ENCODE results near the gene TYW5. TPM values are rescaled to one million over a fixed set of nuclear protein-coding genes. Genes with fewer than 3 reads are reported as not detected.

TYW5 gene
- total and polyA plus RNA-seq, 2 of the 13 experiments (the other 11 are each of a cell fraction or from before 2014, with no cell fraction given), result 8.3 to 14.6 TPM

DNA sequence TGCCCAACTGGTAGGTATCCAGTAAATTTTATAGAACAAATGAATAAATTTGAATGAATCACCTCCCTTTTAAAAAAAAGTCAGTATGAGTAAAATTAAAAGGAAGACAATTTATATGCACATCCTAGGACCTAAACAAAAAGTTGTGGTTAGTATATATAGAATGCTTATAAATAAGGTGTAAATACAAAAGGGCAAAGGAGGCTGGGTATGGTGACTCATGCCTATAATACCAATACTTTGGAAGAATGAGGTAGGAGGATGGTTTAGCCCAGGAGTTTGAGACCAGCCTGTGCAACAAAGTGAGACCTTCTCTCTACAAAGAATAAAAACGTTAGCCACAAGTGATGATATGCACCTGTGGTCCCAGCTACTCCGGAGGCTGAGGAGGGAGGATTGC lies 31.4 kb downstream of the TYW5 start:
- WGBS (ENCODE audit: low lambda C conversion rate), result 95% methylated on average over 2 of the region's 2 CpGs
- ChIA-PET POLR2A (no interaction called here), CTCF (ENCODE audit: low intra/inter-chr PET ratio, low total read pairs) (no interaction called here)
- BruUV-seq (replicated peaks), result no TSS peak
- no peak for TF ChIP-seq TEAD2 (CRISPR knock-in tag; IDR thresholded peaks at IDR 0.05)
- TF ChIP-seq PAX8 (CRISPR knock-in tag; IDR thresholded peaks at IDR 0.05; ENCODE audit: borderline replicate concordance), result no peak
- no peak overlapping the region for H3K27ac ChIP-seq (ENCODE audit: extremely low read length, insufficient read depth, low read length)
- H3K4me2 ChIP-seq (ENCODE audit: low read depth, low read length), result no peak overlapping the region
- H4K20me1 ChIP-seq (ENCODE audit: insufficient read depth, low read length), result no peaks in the 10 kb centered on the region
- in situ Hi-C loops (cut with HindIII; ENCODE audit: extremely low pct_ligation_motif_present, low pct_unique_long_range_greater_than_20kb) (no loop called here), intact Hi-C loops (cut with micrococcal nuclease; ENCODE audit: unreplicated experiment) (no loop called here)
- peaks cover 10 to 41% of the 10 kb centered on the region in 2 experiments for H3K36me3 ChIP-seq (replicated peaks in 1 of 2; ENCODE audit: control insufficient read depth in 1 of 2, insufficient read depth in 2 of 2, low read length in 2 of 2)
- ATAC-seq, result no peak
- H3K4me1 ChIP-seq (ENCODE audit: insufficient read depth, low read length), result no peaks in the 10 kb centered on the region
- no peak for FAIRE-seq
- peaks cover 47% of the 10 kb centered on the region for H3K79me2 ChIP-seq (ENCODE audit: insufficient read depth, low read length)
- H3K9me3 ChIP-seq (ENCODE audit: low read length), result no peaks in the 10 kb centered on the region
- H3K9ac ChIP-seq (ENCODE audit: insufficient read depth, low read depth, low read length), result no peak overlapping the region
- no peaks in the 10 kb centered on the region for H3K27me3 ChIP-seq (ENCODE audit: control insufficient read depth in 1 of 2, insufficient read depth in 2 of 2, low read length in 2 of 2)
- DNase-seq (ENCODE audit: low spot score), result no peak
- H2AFZ ChIP-seq (ENCODE audit: low read length), result no peak overlapping the region
- no peak overlapping the region for H3K4me3 ChIP-seq (replicated peaks in 1 of 3; ENCODE audit: insufficient read depth in 1 of 3, low read depth in 2 of 3, low read length in 3 of 3)

DNA sequence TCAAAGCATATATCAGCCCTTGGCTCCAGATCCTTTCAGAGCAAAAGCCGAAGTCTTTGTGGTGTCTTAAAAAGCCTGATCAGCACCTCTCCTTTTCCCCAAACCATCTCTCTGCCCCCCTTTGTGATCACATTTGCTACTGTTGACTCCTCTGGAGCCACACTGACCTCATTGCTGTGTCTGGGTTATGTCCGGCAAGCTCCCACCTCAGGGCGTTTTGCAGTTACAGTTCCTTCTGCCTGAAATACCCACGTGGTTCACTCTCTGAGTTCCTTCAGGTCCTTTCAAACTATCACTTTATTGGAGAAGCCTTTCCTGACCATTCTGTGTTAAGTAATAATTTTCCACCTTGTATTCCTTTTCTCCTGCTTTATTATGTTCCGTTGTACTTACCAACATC lies 32.4 kb downstream of the TYW5 start:
- DNase-seq (ENCODE audit: low spot score) (no peak), ATAC-seq (no peak), FAIRE-seq (no peak)
- H2AFZ ChIP-seq (ENCODE audit: low read length), result no peak overlapping the region
- H3K27ac ChIP-seq (ENCODE audit: extremely low read length, insufficient read depth, low read length), result no peak overlapping the region
- no peaks in the 10 kb centered on the region for H3K27me3 ChIP-seq (ENCODE audit: control insufficient read depth in 1 of 2, insufficient read depth in 2 of 2, low read length in 2 of 2)
- 97% methylated on average over 5 of the region's 5 CpGs for WGBS (ENCODE audit: low lambda C conversion rate)
- H3K79me2 ChIP-seq (ENCODE audit: insufficient read depth, low read length), result peaks cover 53% of the 10 kb centered on the region
- no TSS peak for BruUV-seq (replicated peaks)
- in situ Hi-C loops (cut with HindIII; ENCODE audit: extremely low pct_ligation_motif_present, low pct_unique_long_range_greater_than_20kb) (no loop called here), intact Hi-C loops (cut with micrococcal nuclease; ENCODE audit: unreplicated experiment) (no loop called here)
- ChIA-PET CTCF (ENCODE audit: low intra/inter-chr PET ratio, low total read pairs) (no interaction called here), POLR2A (no interaction called here)
- H3K4me1 ChIP-seq (ENCODE audit: insufficient read depth, low read length), result no peaks in the 10 kb centered on the region
- TF ChIP-seq TCF12 (IDR thresholded peaks at IDR 0.05) (no peak), TCF12 (CRISPR knock-in tag; IDR thresholded peaks at IDR 0.05) (no peak)
- TF ChIP-seq, protein P1, sequence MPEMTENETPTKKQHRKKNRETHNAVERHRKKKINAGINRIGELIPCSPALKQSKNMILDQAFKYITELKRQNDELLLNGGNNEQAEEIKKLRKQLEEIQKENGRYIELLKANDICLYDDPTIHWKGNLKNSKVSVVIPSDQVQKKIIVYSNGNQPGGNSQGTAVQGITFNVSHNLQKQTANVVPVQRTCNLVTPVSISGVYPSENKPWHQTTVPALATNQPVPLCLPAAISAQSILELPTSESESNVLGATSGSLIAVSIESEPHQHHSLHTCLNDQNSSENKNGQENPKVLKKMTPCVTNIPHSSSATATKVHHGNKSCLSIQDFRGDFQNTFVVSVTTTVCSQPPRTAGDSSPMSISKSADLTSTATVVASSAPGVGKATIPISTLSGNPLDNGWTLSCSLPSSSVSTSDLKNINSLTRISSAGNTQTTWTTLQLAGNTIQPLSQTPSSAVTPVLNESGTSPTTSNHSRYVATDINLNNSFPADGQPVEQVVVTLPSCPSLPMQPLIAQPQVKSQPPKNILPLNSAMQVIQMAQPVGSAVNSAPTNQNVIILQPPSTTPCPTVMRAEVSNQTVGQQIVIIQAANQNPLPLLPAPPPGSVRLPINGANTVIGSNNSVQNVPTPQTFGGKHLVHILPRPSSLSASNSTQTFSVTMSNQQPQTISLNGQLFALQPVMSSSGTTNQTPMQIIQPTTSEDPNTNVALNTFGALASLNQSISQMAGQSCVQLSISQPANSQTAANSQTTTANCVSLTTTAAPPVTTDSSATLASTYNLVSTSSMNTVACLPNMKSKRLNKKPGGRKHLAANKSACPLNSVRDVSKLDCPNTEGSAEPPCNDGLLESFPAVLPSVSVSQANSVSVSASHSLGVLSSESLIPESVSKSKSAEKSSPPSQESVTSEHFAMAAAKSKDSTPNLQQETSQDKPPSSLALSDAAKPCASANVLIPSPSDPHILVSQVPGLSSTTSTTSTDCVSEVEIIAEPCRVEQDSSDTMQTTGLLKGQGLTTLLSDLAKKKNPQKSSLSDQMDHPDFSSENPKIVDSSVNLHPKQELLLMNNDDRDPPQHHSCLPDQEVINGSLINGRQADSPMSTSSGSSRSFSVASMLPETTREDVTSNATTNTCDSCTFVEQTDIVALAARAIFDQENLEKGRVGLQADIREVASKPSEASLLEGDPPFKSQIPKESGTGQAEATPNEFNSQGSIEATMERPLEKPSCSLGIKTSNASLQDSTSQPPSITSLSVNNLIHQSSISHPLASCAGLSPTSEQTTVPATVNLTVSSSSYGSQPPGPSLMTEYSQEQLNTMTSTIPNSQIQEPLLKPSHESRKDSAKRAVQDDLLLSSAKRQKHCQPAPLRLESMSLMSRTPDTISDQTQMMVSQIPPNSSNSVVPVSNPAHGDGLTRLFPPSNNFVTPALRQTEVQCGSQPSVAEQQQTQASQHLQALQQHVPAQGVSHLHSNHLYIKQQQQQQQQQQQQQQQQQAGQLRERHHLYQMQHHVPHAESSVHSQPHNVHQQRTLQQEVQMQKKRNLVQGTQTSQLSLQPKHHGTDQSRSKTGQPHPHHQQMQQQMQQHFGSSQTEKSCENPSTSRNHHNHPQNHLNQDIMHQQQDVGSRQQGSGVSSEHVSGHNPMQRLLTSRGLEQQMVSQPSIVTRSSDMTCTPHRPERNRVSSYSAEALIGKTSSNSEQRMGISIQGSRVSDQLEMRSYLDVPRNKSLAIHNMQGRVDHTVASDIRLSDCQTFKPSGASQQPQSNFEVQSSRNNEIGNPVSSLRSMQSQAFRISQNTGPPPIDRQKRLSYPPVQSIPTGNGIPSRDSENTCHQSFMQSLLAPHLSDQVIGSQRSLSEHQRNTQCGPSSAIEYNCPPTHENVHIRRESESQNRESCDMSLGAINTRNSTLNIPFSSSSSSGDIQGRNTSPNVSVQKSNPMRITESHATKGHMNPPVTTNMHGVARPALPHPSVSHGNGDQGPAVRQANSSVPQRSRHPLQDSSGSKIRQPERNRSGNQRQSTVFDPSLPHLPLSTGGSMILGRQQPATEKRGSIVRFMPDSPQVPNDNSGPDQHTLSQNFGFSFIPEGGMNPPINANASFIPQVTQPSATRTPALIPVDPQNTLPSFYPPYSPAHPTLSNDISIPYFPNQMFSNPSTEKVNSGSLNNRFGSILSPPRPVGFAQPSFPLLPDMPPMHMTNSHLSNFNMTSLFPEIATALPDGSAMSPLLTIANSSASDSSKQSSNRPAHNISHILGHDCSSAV (CRISPR knock-in tag; IDR thresholded peaks at IDR 0.05; ENCODE audit: borderline replicate concordance), result no peak
- H3K4me3 ChIP-seq (replicated peaks in 1 of 3; ENCODE audit: insufficient read depth in 1 of 3, low read depth in 2 of 3, low read length in 3 of 3), result no peak overlapping the region
- H3K9me3 ChIP-seq (ENCODE audit: low read length), result no peaks in the 10 kb centered on the region
- H3K9ac ChIP-seq (ENCODE audit: insufficient read depth, low read depth, low read length), result no peak overlapping the region
- no peak overlapping the region for H3K4me2 ChIP-seq (ENCODE audit: low read depth, low read length)
- no peaks in the 10 kb centered on the region for H4K20me1 ChIP-seq (ENCODE audit: insufficient read depth, low read length)
- peaks cover 11 to 49% of the 10 kb centered on the region in 2 experiments for H3K36me3 ChIP-seq (replicated peaks in 1 of 2; ENCODE audit: control insufficient read depth in 1 of 2, insufficient read depth in 2 of 2, low read length in 2 of 2)
